K562 (cell line): ENCODE data around the gene XRCC2. TPM values are rescaled to one million over a fixed set of nuclear protein-coding genes. Genes with fewer than 3 reads are reported as not detected.
A peak's percentile ranks its signal among the peaks of the same experiment; 100 is the strongest.

Source experiments
- ASH1L ChIP-seq: fragments of 450-650 bp; IDR thresholded peaks from 2 replicates; pipeline ENCODE4 v1.6.1; 2018; ENCODE audit warnings: borderline replicate concordance, mild to moderate bottlenecking, low read depth; ENCODE audit not compliant: partially characterized antibody
- CBFB ChIP-seq: sonication (generic); formaldehyde crosslinking; IDR thresholded peaks from 2 replicates; pipeline ENCODE4 v1.4.0; 2020; ENCODE audit warnings: mild to moderate bottlenecking, missing genetic modification reagents
- CBX8 ChIP-seq: fragments of 200-600 bp; sonication (generic); IDR thresholded peaks from 2 replicates; pipeline ENCODE4 v1.6.1; 2012; ENCODE audit warnings: borderline replicate concordance, mixed run types, low read depth, mild to moderate bottlenecking, moderate library complexity, mixed read lengths, low read length, control low read depth, inconsistent platforms; ENCODE audit not compliant: poor library complexity, severe bottlenecking; ENCODE audit errors: extremely low read depth
- CXXC5 ChIP-seq: fragments of 250-450 bp; sonication (Bioruptor Pico); IDR thresholded peaks from 2 replicates; pipeline ENCODE4 v1.8.0; 2022; ENCODE audit warnings: inconsistent platforms, mild to moderate bottlenecking, moderate library complexity
- ETV5 ChIP-seq: sonication (generic); formaldehyde crosslinking; IDR thresholded peaks from 2 replicates; pipeline ENCODE4 v1.4.0; 2020; ENCODE audit warnings: low read depth, mild to moderate bottlenecking, missing genetic modification reagents
- FOS ChIP-seq: IDR thresholded peaks from 3 replicates; pipeline ENCODE4 v1.6.1; 2011; ENCODE audit not compliant: insufficient read length; ENCODE audit errors: extremely low read depth
- GABPA ChIP-seq: fragments of 200-800 bp; sonication (Bioruptor generic); conservative IDR thresholded peaks from 2 replicates; pipeline ENCODE4 v1.6.1; 2016; ENCODE audit warnings: low read depth, missing genetic modification characterization, missing compliant biosample characterization
- HDAC8 ChIP-seq: fragments of 450-650 bp; IDR thresholded peaks from 2 replicates; pipeline ENCODE4 v1.6.1; 2016; ENCODE audit warnings: mild to moderate bottlenecking, missing genetic modification characterization, moderate library complexity, missing compliant biosample characterization
- NFYB ChIP-seq: IDR thresholded peaks from 2 replicates; pipeline ENCODE4 v1.6.1; 2011; ENCODE audit warnings: mild to moderate bottlenecking, moderate library complexity; ENCODE audit not compliant: insufficient read length; ENCODE audit errors: extremely low read depth
- POLR2B ChIP-seq: fragments of 450-650 bp; IDR thresholded peaks from 2 replicates; pipeline ENCODE4 v1.6.1; 2018; ENCODE audit warnings: low read depth; ENCODE audit not compliant: partially characterized antibody
- SETDB1 ChIP-seq: IDR thresholded peaks from one replicate; pipeline ENCODE4 v1.6.1; 2012; ENCODE audit warnings: low read length, control low read depth, inconsistent platforms
- STAT5A ChIP-seq: IDR thresholded peaks from 2 replicates; pipeline ENCODE4 v1.6.1; 2012; ENCODE audit warnings: low read length, inconsistent platforms, borderline replicate concordance
- ZBTB17 ChIP-seq: fragments of 450-650 bp; formaldehyde crosslinking; IDR thresholded peaks from 2 replicates; pipeline ENCODE4 v1.4.0; 2020; ENCODE audit warnings: mild to moderate bottlenecking
- polyA plus RNA-seq, 8 experiments: library from polyadenylated mRNA; depleted of rRNA in 4 of 8; stranded (reverse) in 5 of 8; unstranded in 3 of 8; fragments of >200 nt; fragmentation: Nextera tagmentation in 2 of 8; fragmentation: Illumina TruSeq in 1 of 8; extraction: Ambion mirVana in 2 of 8; extraction: Trizol in 1 of 8; gene quantifications; 2 replicates each; pipeline versions ENCODE4 v1.2.1 to v1.2.3, GENCODE V29; 2011 to 2014; ENCODE audit warnings: inconsistent platforms in 1 of 8, missing spikeins in 1 of 8
- total RNA-seq, 7 experiments: library from RNA; depleted of rRNA in 6 of 7; stranded (reverse); fragments of >200 nt in 6 of 7; fragmentation: Illumina TruSeq in 2 of 7; extraction: Trizol in 2 of 7; gene quantifications; 2 replicates each; pipeline versions ENCODE4 v1.2.1 to v1.2.3, GENCODE V29; 2011 to 2021; ENCODE audit warnings: low replicate concordance in 1 of 7
- TF ChIP-seq, protein P1 (sequence below), 2 experiments: IDR thresholded peaks; 2 replicates each; pipeline ENCODE4 v1.6.1; 2011; ENCODE audit warnings: borderline replicate concordance in 1 of 2, control low read depth in 1 of 2, low read depth in 1 of 2, low read length in 1 of 2, mild to moderate bottlenecking in 1 of 2, mixed read lengths in 1 of 2, moderate library complexity in 1 of 2; ENCODE audit not compliant: insufficient read depth in 1 of 2, insufficient read length in 1 of 2, poor library complexity in 1 of 2, severe bottlenecking in 1 of 2; ENCODE audit errors: extremely low read depth in 1 of 2
- TF ChIP-seq, protein P2 (sequence below), 2 experiments: fragments of 450-650 bp; conservative IDR thresholded peaks; 2 replicates each; pipeline ENCODE4 v1.6.1; 2017; ENCODE audit warnings: mild to moderate bottlenecking in 2 of 2, moderate library complexity in 2 of 2
- TF ChIP-seq, protein P3 (sequence below): fragments of 150-350 bp; conservative IDR thresholded peaks from 2 replicates; pipeline ENCODE4 v1.6.1; 2014; ENCODE audit warnings: low read length
- TF ChIP-seq, protein P4 (sequence below): fragments of 450-650 bp; IDR thresholded peaks from 2 replicates; pipeline ENCODE4 v1.6.1; 2016; ENCODE audit warnings: antibody characterized with exemption
- TF ChIP-seq, protein P5 (sequence below): fragments of 250-450 bp; sonication (Bioruptor Pico); IDR thresholded peaks from 2 replicates; pipeline ENCODE4 v1.8.0; 2022; ENCODE audit warnings: moderate library complexity, mild to moderate bottlenecking, inconsistent platforms

XRCC2 gene
- total and polyA plus RNA-seq, 9 of the 15 experiments (the other 6 are each of a cell fraction or from before 2014, with no cell fraction given), result 16.2 to 58.0 (median 39.8) TPM

DNA sequence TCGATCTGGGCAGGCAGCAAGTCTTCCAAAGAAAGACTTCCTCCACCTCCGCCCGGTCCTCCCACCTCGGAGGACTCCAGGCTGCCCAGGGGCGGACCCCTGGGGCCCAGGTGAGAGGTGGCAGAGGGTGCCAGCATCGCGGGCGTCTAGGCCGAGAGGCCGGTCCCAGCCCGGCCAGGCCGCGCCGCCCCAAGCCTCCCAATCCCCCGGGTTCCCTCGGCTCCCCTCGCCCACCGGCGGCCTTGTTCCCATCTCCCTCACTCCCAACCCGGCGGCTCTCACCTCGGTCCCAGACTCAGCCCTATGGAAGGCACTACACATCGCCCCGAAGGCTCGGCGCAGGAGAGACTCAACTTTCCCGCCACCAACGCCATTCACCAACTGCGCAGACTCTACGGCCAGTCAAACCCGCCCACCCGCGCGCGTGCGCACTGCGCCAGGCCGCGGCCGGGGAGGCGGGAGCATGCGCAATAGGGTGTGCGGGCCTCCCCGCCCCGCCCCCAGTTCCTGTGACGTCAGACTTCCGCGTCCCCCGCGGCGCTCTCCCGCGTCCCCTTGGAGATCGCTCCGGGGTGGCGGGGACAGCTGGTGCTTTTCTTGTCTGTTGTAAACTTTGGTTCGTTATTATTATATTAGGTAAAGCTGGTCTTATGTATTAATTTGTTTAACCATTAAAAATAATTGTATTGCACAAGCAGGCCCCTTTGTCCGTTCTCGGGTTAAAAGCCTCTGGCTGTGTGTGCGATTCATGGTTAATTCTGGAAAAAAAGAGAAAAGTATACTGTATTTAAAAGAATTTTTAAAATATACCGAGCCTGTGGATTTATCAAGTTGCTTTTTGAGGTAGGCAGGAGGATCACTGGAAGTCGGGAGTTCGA, at the start of gene XRCC2 (continued):
- TF ChIP-seq HDAC8 (tag) (peak; percentile 27), CBX8 (no peak), ETV5 (CRISPR knock-in tag) (peak; percentile 85), POLR2B (peak; percentile 100), ZBTB17 (CRISPR knock-in tag) (peak; percentile 30; the same call in 1 of the 2 replicates), CXXC5 (peak; percentile 87), NFYB (no peak), ASH1L (peak; percentile 42), SETDB1 (no peak), FOS (no peak), GABPA (tag) (peak; percentile 83), STAT5A (no peak), CBFB (CRISPR knock-in tag) (0 out of 2 replicates have a peak, but pooled peaks have one; percentile 4)
- TF ChIP-seq, protein P1, sequence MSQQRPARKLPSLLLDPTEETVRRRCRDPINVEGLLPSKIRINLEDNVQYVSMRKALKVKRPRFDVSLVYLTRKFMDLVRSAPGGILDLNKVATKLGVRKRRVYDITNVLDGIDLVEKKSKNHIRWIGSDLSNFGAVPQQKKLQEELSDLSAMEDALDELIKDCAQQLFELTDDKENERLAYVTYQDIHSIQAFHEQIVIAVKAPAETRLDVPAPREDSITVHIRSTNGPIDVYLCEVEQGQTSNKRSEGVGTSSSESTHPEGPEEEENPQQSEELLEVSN (IDR thresholded peaks at IDR 0.05; ENCODE audit: borderline replicate concordance in 1 of 2, extremely low read depth in 1 of 2, insufficient read depth in 1 of 2, insufficient read length in 1 of 2, low read depth in 1 of 2, low read length in 1 of 2, poor library complexity in 1 of 2, severe bottlenecking in 1 of 2), result peak; percentile 99
- TF ChIP-seq, protein P2, sequence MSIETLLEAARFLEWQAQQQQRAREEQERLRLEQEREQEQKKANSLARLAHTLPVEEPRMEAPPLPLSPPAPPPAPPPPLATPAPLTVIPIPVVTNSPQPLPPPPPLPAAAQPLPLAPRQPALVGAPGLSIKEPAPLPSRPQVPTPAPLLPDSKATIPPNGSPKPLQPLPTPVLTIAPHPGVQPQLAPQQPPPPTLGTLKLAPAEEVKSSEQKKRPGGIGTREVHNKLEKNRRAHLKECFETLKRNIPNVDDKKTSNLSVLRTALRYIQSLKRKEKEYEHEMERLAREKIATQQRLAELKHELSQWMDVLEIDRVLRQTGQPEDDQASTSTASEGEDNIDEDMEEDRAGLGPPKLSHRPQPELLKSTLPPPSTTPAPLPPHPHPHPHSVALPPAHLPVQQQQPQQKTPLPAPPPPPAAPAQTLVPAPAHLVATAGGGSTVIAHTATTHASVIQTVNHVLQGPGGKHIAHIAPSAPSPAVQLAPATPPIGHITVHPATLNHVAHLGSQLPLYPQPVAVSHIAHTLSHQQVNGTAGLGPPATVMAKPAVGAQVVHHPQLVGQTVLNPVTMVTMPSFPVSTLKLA (conservative IDR thresholded peaks at IDR 0.05), result peak; percentile 51 to 79; a peak in 3 of 4 replicates
- TF ChIP-seq, protein P3, sequence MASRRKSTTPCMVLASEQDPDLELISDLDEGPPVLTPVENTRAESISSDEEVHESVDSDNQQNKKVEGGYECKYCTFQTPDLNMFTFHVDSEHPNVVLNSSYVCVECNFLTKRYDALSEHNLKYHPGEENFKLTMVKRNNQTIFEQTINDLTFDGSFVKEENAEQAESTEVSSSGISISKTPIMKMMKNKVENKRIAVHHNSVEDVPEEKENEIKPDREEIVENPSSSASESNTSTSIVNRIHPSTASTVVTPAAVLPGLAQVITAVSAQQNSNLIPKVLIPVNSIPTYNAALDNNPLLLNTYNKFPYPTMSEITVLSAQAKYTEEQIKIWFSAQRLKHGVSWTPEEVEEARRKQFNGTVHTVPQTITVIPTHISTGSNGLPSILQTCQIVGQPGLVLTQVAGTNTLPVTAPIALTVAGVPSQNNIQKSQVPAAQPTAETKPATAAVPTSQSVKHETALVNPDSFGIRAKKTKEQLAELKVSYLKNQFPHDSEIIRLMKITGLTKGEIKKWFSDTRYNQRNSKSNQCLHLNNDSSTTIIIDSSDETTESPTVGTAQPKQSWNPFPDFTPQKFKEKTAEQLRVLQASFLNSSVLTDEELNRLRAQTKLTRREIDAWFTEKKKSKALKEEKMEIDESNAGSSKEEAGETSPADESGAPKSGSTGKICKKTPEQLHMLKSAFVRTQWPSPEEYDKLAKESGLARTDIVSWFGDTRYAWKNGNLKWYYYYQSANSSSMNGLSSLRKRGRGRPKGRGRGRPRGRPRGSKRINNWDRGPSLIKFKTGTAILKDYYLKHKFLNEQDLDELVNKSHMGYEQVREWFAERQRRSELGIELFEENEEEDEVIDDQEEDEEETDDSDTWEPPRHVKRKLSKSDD, result peak; percentile 90
- TF ChIP-seq, protein P4, sequence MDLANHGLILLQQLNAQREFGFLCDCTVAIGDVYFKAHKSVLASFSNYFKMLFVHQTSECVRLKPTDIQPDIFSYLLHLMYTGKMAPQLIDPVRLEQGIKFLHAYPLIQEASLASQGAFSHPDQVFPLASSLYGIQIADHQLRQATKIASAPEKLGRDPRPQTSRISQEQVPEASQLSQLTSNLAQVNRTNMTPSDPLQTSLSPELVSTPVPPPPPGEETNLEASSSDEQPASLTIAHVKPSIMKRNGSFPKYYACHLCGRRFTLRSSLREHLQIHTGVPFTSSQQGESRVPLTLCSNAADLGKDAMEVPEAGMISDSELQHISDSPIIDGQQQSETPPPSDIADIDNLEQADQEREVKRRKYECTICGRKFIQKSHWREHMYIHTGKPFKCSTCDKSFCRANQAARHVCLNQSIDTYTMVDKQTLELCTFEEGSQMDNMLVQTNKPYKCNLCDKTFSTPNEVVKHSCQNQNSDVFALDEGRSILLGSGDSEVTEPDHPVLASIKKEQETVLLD, result peak; percentile 100
- TF ChIP-seq, protein P5, sequence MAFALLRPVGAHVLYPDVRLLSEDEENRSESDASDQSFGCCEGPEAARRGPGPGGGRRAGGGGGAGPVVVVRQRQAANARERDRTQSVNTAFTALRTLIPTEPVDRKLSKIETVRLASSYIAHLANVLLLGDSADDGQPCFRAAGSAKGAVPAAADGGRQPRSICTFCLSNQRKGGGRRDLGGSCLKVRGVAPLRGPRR (CRISPR knock-in tag), result no peak
